K562 (cell line): Measurements from ENCODE around the gene SIRT7.

Source experiments
- CBX8 ChIP-seq: fragments of 200-600 bp; sonication (generic); IDR thresholded peaks from 2 replicates; pipeline ENCODE4 v1.6.1; 2012; ENCODE audit warnings: borderline replicate concordance, mixed run types, low read depth, mild to moderate bottlenecking, moderate library complexity, mixed read lengths, low read length, control low read depth, inconsistent platforms; ENCODE audit not compliant: poor library complexity, severe bottlenecking; ENCODE audit errors: extremely low read depth
- CHD2 ChIP-seq: IDR thresholded peaks from 2 replicates; pipeline ENCODE4 v1.6.1; 2011; ENCODE audit warnings: low read depth, low read length
- COPS2 ChIP-seq: fragments of 450-650 bp; conservative IDR thresholded peaks from 2 replicates; pipeline ENCODE4 v1.6.1; 2016; ENCODE audit warnings: mild to moderate bottlenecking, moderate library complexity
- CREB1 ChIP-seq, 2 experiments: sonication (generic) in 1 of 2; formaldehyde crosslinking in 1 of 2; IDR thresholded peaks; 2 replicates each; pipeline versions ENCODE4 v1.6.1 to v1.8.0; 2012 to 2022; ENCODE audit warnings: inconsistent platforms in 1 of 2, mild to moderate bottlenecking in 1 of 2, missing genetic modification reagents in 1 of 2, moderate library complexity in 1 of 2
- MAFF ChIP-seq: IDR thresholded peaks from 2 replicates; pipeline ENCODE4 v1.6.1; 2012; ENCODE audit warnings: low read length, improper control_type of control experiment
- YBX1 ChIP-seq: fragments of 450-650 bp; IDR thresholded peaks from 2 replicates; pipeline ENCODE4 v1.7.1; 2016; ENCODE audit warnings: mild to moderate bottlenecking
- ZBED1 ChIP-seq: IDR thresholded peaks from 2 replicates; pipeline ENCODE4 v1.6.1; 2014
- ZNF780A ChIP-seq: fragments of 250-450 bp; sonication (Bioruptor Pico); IDR thresholded peaks from 2 replicates; pipeline ENCODE4 v1.5.0; 2021; ENCODE audit warnings: mild to moderate bottlenecking
- TF ChIP-seq, protein P1 (sequence below), 2 experiments: fragments of 450-650 bp; formaldehyde crosslinking in 1 of 2; IDR thresholded peaks; 2 replicates each; pipeline versions ENCODE4 v1.4.0 to v1.6.1; 2014 to 2020; ENCODE audit warnings: mild to moderate bottlenecking in 2 of 2, borderline replicate concordance in 1 of 2, low read depth in 1 of 2
- TF ChIP-seq, protein P2 (sequence below): fragments of 450-650 bp; IDR thresholded peaks from 2 replicates; pipeline ENCODE4 v1.6.1; 2016; ENCODE audit warnings: missing biosample characterization, missing genetic modification characterization
- TF ChIP-seq, protein P3 (sequence below): sonication (generic); formaldehyde crosslinking; IDR thresholded peaks from 2 replicates; pipeline ENCODE4 v1.9.0; 2022; ENCODE audit warnings: mild to moderate bottlenecking, missing genetic modification reagents

DNA sequence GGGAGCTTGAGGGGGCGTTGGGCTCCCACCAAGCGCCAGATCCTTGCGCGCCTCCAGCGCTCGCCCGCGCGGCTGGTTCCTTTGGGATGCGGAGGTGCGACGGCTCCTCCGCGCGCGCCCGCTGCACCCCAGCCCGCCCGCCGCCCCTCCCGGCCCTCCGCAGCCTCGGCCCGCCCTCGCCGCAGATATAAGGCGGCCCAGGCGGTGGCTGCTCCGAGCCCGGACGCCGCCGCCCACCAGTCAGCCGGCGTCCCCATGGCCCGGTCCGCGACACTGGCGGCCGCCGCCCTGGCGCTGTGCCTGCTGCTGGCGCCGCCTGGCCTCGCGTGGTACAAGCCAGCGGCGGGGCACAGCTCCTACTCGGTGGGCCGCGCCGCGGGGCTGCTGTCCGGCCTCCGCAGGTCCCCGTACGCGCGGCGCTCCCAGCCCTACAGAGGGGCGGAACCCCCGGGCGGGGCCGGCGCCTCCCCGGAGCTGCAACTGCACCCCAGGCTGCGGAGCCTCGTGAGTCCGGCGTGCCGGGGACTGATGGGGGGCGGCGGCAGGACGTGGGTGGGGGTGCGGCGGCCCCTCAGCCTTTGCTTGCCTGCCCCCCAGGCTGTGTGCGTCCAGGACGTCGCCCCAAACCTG, 15.8 kb downstream of the SIRT7 start, which contains the start of gene NPB:
- TF ChIP-seq, protein P1, sequence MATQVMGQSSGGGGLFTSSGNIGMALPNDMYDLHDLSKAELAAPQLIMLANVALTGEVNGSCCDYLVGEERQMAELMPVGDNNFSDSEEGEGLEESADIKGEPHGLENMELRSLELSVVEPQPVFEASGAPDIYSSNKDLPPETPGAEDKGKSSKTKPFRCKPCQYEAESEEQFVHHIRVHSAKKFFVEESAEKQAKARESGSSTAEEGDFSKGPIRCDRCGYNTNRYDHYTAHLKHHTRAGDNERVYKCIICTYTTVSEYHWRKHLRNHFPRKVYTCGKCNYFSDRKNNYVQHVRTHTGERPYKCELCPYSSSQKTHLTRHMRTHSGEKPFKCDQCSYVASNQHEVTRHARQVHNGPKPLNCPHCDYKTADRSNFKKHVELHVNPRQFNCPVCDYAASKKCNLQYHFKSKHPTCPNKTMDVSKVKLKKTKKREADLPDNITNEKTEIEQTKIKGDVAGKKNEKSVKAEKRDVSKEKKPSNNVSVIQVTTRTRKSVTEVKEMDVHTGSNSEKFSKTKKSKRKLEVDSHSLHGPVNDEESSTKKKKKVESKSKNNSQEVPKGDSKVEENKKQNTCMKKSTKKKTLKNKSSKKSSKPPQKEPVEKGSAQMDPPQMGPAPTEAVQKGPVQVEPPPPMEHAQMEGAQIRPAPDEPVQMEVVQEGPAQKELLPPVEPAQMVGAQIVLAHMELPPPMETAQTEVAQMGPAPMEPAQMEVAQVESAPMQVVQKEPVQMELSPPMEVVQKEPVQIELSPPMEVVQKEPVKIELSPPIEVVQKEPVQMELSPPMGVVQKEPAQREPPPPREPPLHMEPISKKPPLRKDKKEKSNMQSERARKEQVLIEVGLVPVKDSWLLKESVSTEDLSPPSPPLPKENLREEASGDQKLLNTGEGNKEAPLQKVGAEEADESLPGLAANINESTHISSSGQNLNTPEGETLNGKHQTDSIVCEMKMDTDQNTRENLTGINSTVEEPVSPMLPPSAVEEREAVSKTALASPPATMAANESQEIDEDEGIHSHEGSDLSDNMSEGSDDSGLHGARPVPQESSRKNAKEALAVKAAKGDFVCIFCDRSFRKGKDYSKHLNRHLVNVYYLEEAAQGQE (IDR thresholded peaks at IDR 0.05; ENCODE audit: borderline replicate concordance) = no peak
- TF ChIP-seq, protein P1 (CRISPR knock-in tag; IDR thresholded peaks at IDR 0.05; ENCODE audit: low read depth) = 0 out of 2 replicates have a peak, but pooled peaks have one; percentile 41
- TF ChIP-seq, protein P2, sequence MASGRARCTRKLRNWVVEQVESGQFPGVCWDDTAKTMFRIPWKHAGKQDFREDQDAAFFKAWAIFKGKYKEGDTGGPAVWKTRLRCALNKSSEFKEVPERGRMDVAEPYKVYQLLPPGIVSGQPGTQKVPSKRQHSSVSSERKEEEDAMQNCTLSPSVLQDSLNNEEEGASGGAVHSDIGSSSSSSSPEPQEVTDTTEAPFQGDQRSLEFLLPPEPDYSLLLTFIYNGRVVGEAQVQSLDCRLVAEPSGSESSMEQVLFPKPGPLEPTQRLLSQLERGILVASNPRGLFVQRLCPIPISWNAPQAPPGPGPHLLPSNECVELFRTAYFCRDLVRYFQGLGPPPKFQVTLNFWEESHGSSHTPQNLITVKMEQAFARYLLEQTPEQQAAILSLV (tag) = no peak
- no peak for TF ChIP-seq MAFF
- TF ChIP-seq YBX1 = no peak
- TF ChIP-seq COPS2 = no peak
- TF ChIP-seq CBX8 = no peak
- TF ChIP-seq, protein P3, sequence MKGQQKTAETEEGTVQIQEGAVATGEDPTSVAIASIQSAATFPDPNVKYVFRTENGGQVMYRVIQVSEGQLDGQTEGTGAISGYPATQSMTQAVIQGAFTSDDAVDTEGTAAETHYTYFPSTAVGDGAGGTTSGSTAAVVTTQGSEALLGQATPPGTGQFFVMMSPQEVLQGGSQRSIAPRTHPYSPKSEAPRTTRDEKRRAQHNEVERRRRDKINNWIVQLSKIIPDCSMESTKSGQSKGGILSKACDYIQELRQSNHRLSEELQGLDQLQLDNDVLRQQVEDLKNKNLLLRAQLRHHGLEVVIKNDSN (CRISPR knock-in tag) = no peak
- TF ChIP-seq CREB1 (IDR thresholded peaks at IDR 0.05) = no peak; the same call in 1 of the 2 replicates
- no peak for TF ChIP-seq CREB1 (CRISPR knock-in tag; IDR thresholded peaks at IDR 0.05)
- no peak for TF ChIP-seq ZBED1
- no peak; the same call in 1 of the 2 replicates for TF ChIP-seq CHD2
- peak; percentile 67; the same call in 1 of the 2 replicates for TF ChIP-seq ZNF780A (CRISPR knock-in tag)
